HepG2 (cell line): ENCODE data around the gene LRR1. TPM values are rescaled to one million over a fixed set of nuclear protein-coding genes. Genes with fewer than 3 reads are reported as not detected.
A peak's percentile ranks its signal among the peaks of the same experiment; 100 is the strongest.

Experiments used
- ATAC-seq: fragments of 200-7000 bp; cut with Tn5 transposase; 3 replicates; pipeline ENCODE4 v1.9.1; 2020; ENCODE audit warnings: mild to moderate bottlenecking, moderate library complexity
- BruUV-seq: library from RNA; stranded (reverse); fragments of 400-500 nt; replicated peaks from 2 replicates; lab custom pipeline; 2021; lab: Mats Ljungman, UMichigan
- CTCF ChIA-PET: fragments of 300-600 bp; formaldehyde crosslinking; extraction: SDS; loops from one replicate; lab custom pipeline; 2021; ENCODE audit warnings: low total read pairs, inconsistent platforms, low intra/inter-chr PET ratio; lab: Yijun Ruan, JAX
- POLR2A ChIA-PET: fragments of 350-600 bp; sonication (Branson Sonifier 250); formaldehyde crosslinking; loops from one replicate; lab custom pipeline; 2020; ENCODE audit warnings: antibody characterized with exemption, inconsistent platforms; lab: Yijun Ruan, JAX
- DNase-seq: peaks from one replicate; pipeline ENCODE4 v3.0.0-alpha.2; 2015; ENCODE audit warnings: low spot score
- FAIRE-seq: peaks from 3 replicates; lab custom pipeline; 2011; peaks lifted over from hg19 to GRCh38; lab: Jason Lieb, UNC
- H2AFZ ChIP-seq: one replicate; pipeline ENCODE4 v1.6.1; 2011; ENCODE audit warnings: low read length, inconsistent platforms
- H3K27ac ChIP-seq: fragments of 300-600 bp; 3 replicates; pipeline ENCODE4 v1.8.0; 2011; ENCODE audit warnings: mixed run types, mild to moderate bottlenecking, mixed read lengths, low read length, inconsistent platforms; ENCODE audit not compliant: insufficient read depth; ENCODE audit errors: extremely low read length
- H3K27me3 ChIP-seq, 2 experiments: fragments of 200-600 bp in 1 of 2; 2 replicates in 1 of 2; 3 replicates in 1 of 2; pipeline versions ENCODE4 v1.6.0 to v1.8.0; 2011; ENCODE audit warnings: low read length in 2 of 2, mild to moderate bottlenecking in 2 of 2, moderate library complexity in 2 of 2, inconsistent platforms in 1 of 2; ENCODE audit not compliant: insufficient read depth in 2 of 2, control insufficient read depth in 1 of 2
- H3K36me3 ChIP-seq, 2 experiments: fragments of 200-600 bp in 1 of 2; replicated peaks in 1 of 2; 2 replicates in 1 of 2; 3 replicates in 1 of 2; pipeline versions ENCODE4 v1.5.1 to v1.8.0; 2011; ENCODE audit warnings: low read length in 2 of 2, inconsistent platforms in 1 of 2; ENCODE audit not compliant: insufficient read depth in 2 of 2, control insufficient read depth in 1 of 2
- H3K4me1 ChIP-seq: 2 replicates; pipeline ENCODE4 v1.5.1; 2012; ENCODE audit warnings: low read length, inconsistent platforms; ENCODE audit not compliant: insufficient read depth
- H3K4me2 ChIP-seq: 2 replicates; pipeline ENCODE4 v1.6.0; 2011; ENCODE audit warnings: low read depth, low read length, inconsistent platforms
- H3K4me3 ChIP-seq, 3 experiments: fragments of 200-600 bp in 1 of 3; sonication (generic), shearing (Covaris generic) in 1 of 3; replicated peaks in 1 of 3; 2 replicates each; pipeline ENCODE4 v1.5.1; 2011 to 2016; ENCODE audit warnings: low read length in 3 of 3, inconsistent platforms in 2 of 3, low read depth in 2 of 3, mild to moderate bottlenecking in 2 of 3, control low read depth in 1 of 3, mixed read lengths in 1 of 3; ENCODE audit not compliant: insufficient read depth in 1 of 3
- H3K79me2 ChIP-seq: one replicate; pipeline ENCODE4 v1.6.1; 2011; ENCODE audit warnings: low read length, inconsistent platforms; ENCODE audit not compliant: insufficient read depth
- H3K9ac ChIP-seq: 2 replicates; pipeline ENCODE4 v1.6.0; 2011; ENCODE audit warnings: mild to moderate bottlenecking, low read depth, low read length, inconsistent platforms; ENCODE audit not compliant: insufficient read depth
- H3K9me3 ChIP-seq: 2 replicates; pipeline ENCODE4 v1.5.1; 2012; ENCODE audit warnings: mild to moderate bottlenecking, low read length
- H4K20me1 ChIP-seq: 2 replicates; pipeline ENCODE4 v1.6.0; 2011; ENCODE audit warnings: inconsistent platforms, mild to moderate bottlenecking, low read length, moderate library complexity; ENCODE audit not compliant: insufficient read depth
- MAFK ChIP-seq, 2 experiments: IDR thresholded peaks in 1 of 2; conservative IDR thresholded peaks in 1 of 2; 2 replicates each; pipeline ENCODE4 v1.6.1; 2011; ENCODE audit warnings: improper control_type of control experiment in 2 of 2, low read length in 2 of 2
- MTF1 ChIP-seq: sonication (generic); formaldehyde crosslinking; IDR thresholded peaks from 2 replicates; pipeline ENCODE4 v1.5.0; 2020; ENCODE audit warnings: missing genetic modification reagents
- SKI ChIP-seq: fragments of 450-650 bp; IDR thresholded peaks from one replicate; pipeline ENCODE4 v1.6.1; 2018; ENCODE audit warnings: mild to moderate bottlenecking; ENCODE audit not compliant: partially characterized antibody
- SMAD9 ChIP-seq: sonication (generic); formaldehyde crosslinking; IDR thresholded peaks from 2 replicates; pipeline ENCODE4 v1.5.1; 2020; ENCODE audit warnings: mild to moderate bottlenecking, missing genetic modification reagents
- TAF1 ChIP-seq: sonication (generic); formaldehyde crosslinking; IDR thresholded peaks from 2 replicates; pipeline ENCODE4 v1.4.0; 2020; ENCODE audit warnings: missing genetic modification reagents
- ZMYM2 ChIP-seq: sonication (generic); formaldehyde crosslinking; IDR thresholded peaks from 2 replicates; pipeline ENCODE4 v1.8.0; 2022; ENCODE audit warnings: mild to moderate bottlenecking, missing genetic modification reagents
- ZNF7 ChIP-seq: IDR thresholded peaks from 2 replicates; pipeline ENCODE4 v1.6.1; 2016; ENCODE audit warnings: missing biosample characterization, missing genetic modification reagents
- WGBS: methylation state at CpG from one replicate; pipeline ENCODE4 v1.1.6; 2017; ENCODE audit warnings: low lambda C conversion rate; 5-methylcytosine and 5-hydroxymethylcytosine counted together
- in situ Hi-C: cut with HindIII; loops from 2 replicates; pipeline ENCODE4 v1.10.0; 2017; ENCODE audit warnings: low pct_unique_long_range_greater_than_20kb; ENCODE audit not compliant: extremely low pct_ligation_motif_present
- intact Hi-C: fragments of 100-400 bp; cut with micrococcal nuclease; formaldehyde crosslinking; loops from one replicate; pipeline ENCODE4 v1.10.0; 2022; ENCODE audit not compliant: unreplicated experiment
- polyA plus RNA-seq, 8 experiments: library from polyadenylated mRNA; depleted of rRNA in 3 of 8; stranded (reverse) in 7 of 8; unstranded in 1 of 8; fragments of >200 nt; fragmentation: Illumina TruSeq in 4 of 8; extraction: Trizol in 4 of 8; gene quantifications; 2 replicates each; pipeline versions ENCODE4 v1.2.1 to v1.2.3, GENCODE V29; 2011 to 2016; ENCODE audit warnings: low read depth in 4 of 8, missing spikeins in 1 of 8, mixed read lengths in 1 of 8; ENCODE audit not compliant: insufficient read depth in 1 of 8
- total RNA-seq, 5 experiments: library from RNA; depleted of rRNA; stranded (reverse); fragments of >200 nt; fragmentation: Illumina TruSeq; extraction: Trizol; gene quantifications; 2 replicates each; pipeline ENCODE4 v1.2.3, GENCODE V29; 2016; ENCODE audit warnings: low read depth in 1 of 5
- TF ChIP-seq, protein P1 (sequence below): sonication (generic); formaldehyde crosslinking; IDR thresholded peaks from 2 replicates; pipeline ENCODE4 v1.9.0; 2022; ENCODE audit warnings: low read depth, missing genetic modification reagents

LRR1 gene
- total and polyA plus RNA-seq, 2 of the 13 experiments (the other 11 are each of a cell fraction or from before 2014, with no cell fraction given), result 7.0 to 36.2 TPM

DNA sequence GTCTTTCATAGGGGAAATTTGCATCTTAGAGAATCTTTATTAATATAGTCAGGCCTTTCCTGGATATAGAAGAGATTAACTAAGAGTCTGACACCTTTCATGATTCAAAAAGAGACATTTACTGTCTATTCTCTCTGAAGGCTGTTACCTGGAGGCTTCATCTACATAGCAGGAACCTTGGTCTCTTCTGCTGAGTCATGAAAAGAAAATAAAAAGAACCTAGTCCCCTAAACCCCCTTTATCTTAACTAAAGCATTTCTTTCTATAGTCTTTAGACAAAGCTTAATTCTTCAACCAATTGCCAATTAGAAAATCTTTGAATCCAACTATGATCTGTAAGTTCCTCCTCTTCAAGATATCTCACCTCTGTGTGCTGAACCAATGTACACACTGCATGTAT, 45.6 kb upstream of the LRR1 start:
- no peak overlapping the region for H2AFZ ChIP-seq
- ATAC-seq (no peak), DNase-seq (no peak)
- no peaks in the 10 kb centered on the region for H3K9me3 ChIP-seq
- POLR2A ChIA-PET, result no interaction called here
- no TSS peak for BruUV-seq
- CTCF ChIA-PET, result no interaction called here
- no peaks in the 10 kb centered on the region for H3K36me3 ChIP-seq
- in situ Hi-C loops, result no loop called here
- no peak for TF ChIP-seq ZMYM2 (CRISPR knock-in tag)
- no peak for TF ChIP-seq MTF1
- TF ChIP-seq MAFK (conservative IDR thresholded peaks at IDR 0.05 in 1 of 2, IDR thresholded peaks at IDR 0.05 in 1 of 2; ENCODE audit: low read length in 2 of 2), result peak in 1 of 2 experiments; percentile 62; a peak in 2 of 4 replicates
- TF ChIP-seq, protein P1, sequence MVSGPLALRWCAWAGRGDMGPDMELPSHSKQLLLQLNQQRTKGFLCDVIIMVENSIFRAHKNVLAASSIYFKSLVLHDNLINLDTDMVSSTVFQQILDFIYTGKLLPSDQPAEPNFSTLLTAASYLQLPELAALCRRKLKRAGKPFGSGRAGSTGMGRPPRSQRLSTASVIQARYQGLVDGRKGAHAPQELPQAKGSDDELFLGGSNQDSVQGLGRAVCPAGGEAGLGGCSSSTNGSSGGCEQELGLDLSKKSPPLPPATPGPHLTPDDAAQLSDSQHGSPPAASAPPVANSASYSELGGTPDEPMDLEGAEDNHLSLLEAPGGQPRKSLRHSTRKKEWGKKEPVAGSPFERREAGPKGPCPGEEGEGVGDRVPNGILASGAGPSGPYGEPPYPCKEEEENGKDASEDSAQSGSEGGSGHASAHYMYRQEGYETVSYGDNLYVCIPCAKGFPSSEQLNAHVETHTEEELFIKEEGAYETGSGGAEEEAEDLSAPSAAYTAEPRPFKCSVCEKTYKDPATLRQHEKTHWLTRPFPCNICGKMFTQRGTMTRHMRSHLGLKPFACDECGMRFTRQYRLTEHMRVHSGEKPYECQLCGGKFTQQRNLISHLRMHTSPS (CRISPR knock-in tag), result no peak
- TF ChIP-seq, all 625 proteins: peak for 1
- H4K20me1 ChIP-seq, result no peaks in the 10 kb centered on the region
- intact Hi-C loops, result loop anchor here (5.0 kb wide), 1 partner anchor 91 kb away; no protein-coding TSS in a partner anchor
- H3K27me3 ChIP-seq, result no peaks in the 10 kb centered on the region; a peak in 1 of 5 replicates
- no peak overlapping the region for H3K27ac ChIP-seq
- no peak for FAIRE-seq
- H3K4me2 ChIP-seq, result no peak overlapping the region
- H3K4me3 ChIP-seq, result no peak overlapping the region
- H3K9ac ChIP-seq, result no peak overlapping the region
- H3K4me1 ChIP-seq, result peaks cover 41% of the 10 kb centered on the region
- no peaks in the 10 kb centered on the region for H3K79me2 ChIP-seq

DNA sequence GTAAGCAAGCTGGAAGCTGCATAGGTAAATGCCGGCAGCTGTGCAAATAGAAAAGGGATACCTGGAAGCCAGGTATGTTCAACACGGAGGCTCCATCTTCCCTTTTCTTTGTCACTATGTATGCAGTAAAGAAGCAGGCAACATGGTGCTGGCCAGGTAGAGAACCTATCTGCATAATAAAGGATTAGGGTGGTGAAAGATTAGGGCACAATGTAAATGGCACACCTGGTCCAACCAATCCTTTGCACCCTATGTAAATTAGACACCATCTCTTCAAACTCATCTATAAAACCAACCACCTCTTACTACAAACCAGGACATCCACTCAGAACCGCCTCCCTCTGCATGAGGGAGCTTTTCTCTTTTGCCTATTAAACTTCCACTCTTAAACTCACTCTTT, 44.8 kb upstream of the LRR1 start:
- WGBS, result 32% methylated on average over 3 of the region's 3 CpGs
- CTCF ChIA-PET, result no interaction called here
- DNase-seq (no peak), FAIRE-seq (no peak), ATAC-seq (no peak)
- TF ChIP-seq SKI (no peak), TAF1 (CRISPR knock-in tag) (no peak), SMAD9 (no peak), ZNF7 (CRISPR knock-in tag) (no peak)
- no peak overlapping the region for H3K9ac ChIP-seq
- no peaks in the 10 kb centered on the region for H4K20me1 ChIP-seq
- POLR2A ChIA-PET, result no interaction called here
- H3K4me3 ChIP-seq, result no peak overlapping the region
- H3K27ac ChIP-seq, result no peak overlapping the region
- H3K4me2 ChIP-seq, result no peak overlapping the region
- H2AFZ ChIP-seq, result no peak overlapping the region
- in situ Hi-C loops, result no loop called here
- no peaks in the 10 kb centered on the region for H3K36me3 ChIP-seq
- H3K79me2 ChIP-seq, result no peaks in the 10 kb centered on the region
- H3K4me1 ChIP-seq, result peaks cover 41% of the 10 kb centered on the region
- no peaks in the 10 kb centered on the region for H3K9me3 ChIP-seq
- BruUV-seq, result no TSS peak
- H3K27me3 ChIP-seq, result no peaks in the 10 kb centered on the region; a peak in 1 of 5 replicates
- intact Hi-C loops, result loop anchor here (5.0 kb wide), 1 partner anchor 92 kb away; no protein-coding TSS in a partner anchor
